GM12878 (cell line): Measurements from ENCODE around the gene ENPP6. TPM values are rescaled to one million over a fixed set of nuclear protein-coding genes. Genes with fewer than 3 reads are reported as not detected.

Experiments
- ATAC-seq: fragments of 200-7000 bp; cut with Tn5 transposase; 3 replicates; pipeline ENCODE4 v1.9.1; 2020; ENCODE audit warnings: mild to moderate bottlenecking, moderate library complexity
- BruUV-seq: library from RNA; stranded (reverse); fragments of 400-500 nt; replicated peaks from 2 replicates; lab custom pipeline; 2021; lab: Mats Ljungman, UMichigan
- CTCF ChIA-PET: fragments of 300-600 bp; sonication (Branson Sonifier 250); formaldehyde crosslinking; extraction: SDS; loops from one replicate; lab custom pipeline; 2021; ENCODE audit warnings: inconsistent platforms; lab: Yijun Ruan, JAX
- POLR2A ChIA-PET: fragments of 350-600 bp; formaldehyde crosslinking; extraction: SDS; loops from one replicate; lab custom pipeline; 2021; ENCODE audit warnings: inconsistent platforms; lab: Charles Lee
- RAD21 ChIA-PET: fragments of 300-600 bp; sonication (Branson Sonifier 250); formaldehyde crosslinking; loops from one replicate; lab custom pipeline; 2023; ENCODE audit warnings: antibody characterized with exemption; ENCODE audit not compliant: unreplicated experiment; lab: Charles Lee
- SMC1A ChIA-PET: fragments of 300-600 bp; sonication (Branson Sonifier 250); formaldehyde crosslinking; loops from one replicate; lab custom pipeline; 2023; ENCODE audit not compliant: unreplicated experiment, uncharacterized antibody; lab: Charles Lee
- DNase-seq: peaks from one replicate; pipeline ENCODE4 v3.0.0-alpha.2; 2011; ENCODE audit warnings: low read depth, low spot score
- FAIRE-seq: peaks from 3 replicates; lab custom pipeline; 2011; peaks lifted over from hg19 to GRCh38; lab: Jason Lieb, UNC
- H2AFZ ChIP-seq: 2 replicates; pipeline ENCODE4 v1.6.0; 2011; ENCODE audit warnings: low read depth, low read length, control low read depth; ENCODE audit not compliant: control insufficient read depth
- H3K27ac ChIP-seq: 2 replicates; pipeline ENCODE4 v1.5.1; 2011; ENCODE audit warnings: control low read depth; ENCODE audit not compliant: control insufficient read depth, insufficient read depth
- H3K27me3 ChIP-seq, 2 experiments: replicated peaks in 1 of 2; 2 replicates each; pipeline versions ENCODE4 v1.6.0 to v1.6.1; 2011; ENCODE audit warnings: low read length in 1 of 2; ENCODE audit not compliant: control insufficient read depth in 2 of 2, insufficient read depth in 2 of 2
- H3K36me3 ChIP-seq, 2 experiments: 2 replicates each; pipeline ENCODE4 v1.5.1; 2011; ENCODE audit warnings: low read length in 1 of 2; ENCODE audit not compliant: control insufficient read depth in 2 of 2, insufficient read depth in 2 of 2
- H3K4me1 ChIP-seq: 2 replicates; pipeline ENCODE4 v1.6.1; 2011; ENCODE audit warnings: mild to moderate bottlenecking, low read length, moderate library complexity, mixed read lengths; ENCODE audit not compliant: control insufficient read depth, insufficient read depth
- H3K4me2 ChIP-seq: 2 replicates; pipeline ENCODE4 v1.6.0; 2011; ENCODE audit warnings: control low read depth; ENCODE audit not compliant: control insufficient read depth, insufficient read depth
- H3K4me3 ChIP-seq: fragments of 200-600 bp; sonication (generic); 2 replicates; pipeline ENCODE4 v1.5.1; 2016
- H3K79me2 ChIP-seq: 2 replicates; pipeline ENCODE4 v1.6.0; 2011; ENCODE audit warnings: low read length; ENCODE audit not compliant: control insufficient read depth, insufficient read depth
- H3K9ac ChIP-seq: 2 replicates; pipeline ENCODE4 v1.8.0; 2011; ENCODE audit warnings: low read length, control low read depth, mixed read lengths; ENCODE audit not compliant: control insufficient read depth, insufficient read depth
- H3K9me3 ChIP-seq: replicated peaks from 3 replicates; pipeline ENCODE4 v1.5.1; 2011; ENCODE audit warnings: mild to moderate bottlenecking, low read length; ENCODE audit not compliant: control insufficient read depth, insufficient read depth
- H4K20me1 ChIP-seq: 2 replicates; pipeline ENCODE4 v1.6.0; 2011; ENCODE audit not compliant: control insufficient read depth, insufficient read depth
- CUX1 ChIP-seq: IDR thresholded peaks from 2 replicates; pipeline ENCODE4 v1.6.1; 2012; ENCODE audit warnings: improper control_type of control experiment, low read depth, low read length; ENCODE audit not compliant: insufficient replicate concordance
- FOXM1 ChIP-seq: IDR thresholded peaks from 2 replicates; pipeline ENCODE4 v1.6.1; 2012; ENCODE audit warnings: low read depth, mild to moderate bottlenecking, inconsistent platforms, low read length, moderate library complexity
- GATAD2B ChIP-seq: fragments of 450-650 bp; conservative IDR thresholded peaks from 2 replicates; pipeline ENCODE4 v1.6.1; 2017; ENCODE audit warnings: low read depth, mild to moderate bottlenecking, moderate library complexity
- IRF5 ChIP-seq: fragments of 450-650 bp; IDR thresholded peaks from 2 replicates; pipeline ENCODE4 v1.6.1; 2017; ENCODE audit warnings: borderline replicate concordance
- JUNB ChIP-seq: IDR thresholded peaks from 2 replicates; pipeline ENCODE4 v1.6.1; 2016; ENCODE audit warnings: antibody characterized with exemption, mild to moderate bottlenecking
- KAT2A ChIP-seq: conservative IDR thresholded peaks from 2 replicates; pipeline ENCODE4 v1.6.1; 2011; ENCODE audit warnings: low read depth, low read length; ENCODE audit not compliant: control insufficient read depth
- PAX5 ChIP-seq: IDR thresholded peaks from 2 replicates; pipeline ENCODE4 v1.6.1; 2011; ENCODE audit warnings: low read depth, low read length, borderline replicate concordance
- YBX1 ChIP-seq: fragments of 450-650 bp; IDR thresholded peaks from 2 replicates; pipeline ENCODE4 v1.6.1; 2016; ENCODE audit warnings: antibody characterized with exemption
- YY1 ChIP-seq: IDR thresholded peaks from 2 replicates; pipeline ENCODE4 v1.6.1; 2011; ENCODE audit warnings: low read depth, mild to moderate bottlenecking, low read length
- ZBTB33 ChIP-seq: fragments of 450-650 bp; IDR thresholded peaks from 2 replicates; pipeline ENCODE4 v1.6.1; 2017; ENCODE audit warnings: mild to moderate bottlenecking
- ZBTB40 ChIP-seq: fragments of 450-650 bp; IDR thresholded peaks from 2 replicates; pipeline ENCODE4 v1.6.1; 2016; ENCODE audit warnings: mild to moderate bottlenecking, moderate library complexity, borderline replicate concordance
- WGBS: methylation state at CpG from one replicate; pipeline ENCODE4 v1.1.6; 2016; ENCODE audit warnings: low lambda C conversion rate; ENCODE audit not compliant: insufficient replicate concordance, insufficient coverage; ENCODE audit errors: missing lambda C conversion rate; 5-methylcytosine and 5-hydroxymethylcytosine counted together
- in situ Hi-C: fragments of 300-500 bp; cut with MboI; formaldehyde crosslinking; loops from 9 replicates; pipeline ENCODE4 v1.14.3; 2018; ENCODE audit warnings: mixed read lengths
- intact Hi-C: fragments of 100-400 bp; cut with micrococcal nuclease; formaldehyde crosslinking; loops from one replicate; pipeline ENCODE4 v1.14.2; 2022; ENCODE audit not compliant: unreplicated experiment
- polyA plus RNA-seq, 11 experiments: library from polyadenylated mRNA; depleted of rRNA in 4 of 11; unstranded in 6 of 11; stranded (reverse) in 5 of 11; fragments of >200 nt; fragmentation: Nextera tagmentation in 4 of 11; fragmentation: Illumina TruSeq in 1 of 11; extraction: Ambion mirVana in 4 of 11; extraction: Trizol in 1 of 11; gene quantifications; 1 replicate in 1 of 11; 2 replicates in 10 of 11; pipeline versions ENCODE4 v1.2.1 to v1.2.3, GENCODE V29; 2011 to 2016; ENCODE audit warnings: inconsistent platforms in 2 of 11, missing spikeins in 2 of 11, low read depth in 1 of 11
- total RNA-seq, 4 experiments: library from RNA; depleted of rRNA in 3 of 4; stranded (reverse); fragments of >200 nt in 3 of 4; fragmentation: Illumina TruSeq in 1 of 4; extraction: Trizol in 1 of 4; gene quantifications; 2 replicates each; pipeline versions ENCODE4 v1.2.1 to v1.2.3, GENCODE V29; 2013 to 2021

ENPP6 gene
- total and polyA plus RNA-seq, 10 of the 15 experiments (the other 5 are each of a cell fraction or from before 2014, with no cell fraction given) = 0.04 to 1.0 (median 0.44) TPM; not detected in 1

- WGBS = 34% methylated on average over 3 of the region's 3 CpGs
Observed at GRCh38 chr4:184059099-184059498, 158.6 kb downstream of the ENPP6 start.

More at GRCh38 chr4:184059099-184059498, 158.6 kb downstream of the ENPP6 start:
- ChIA-PET CTCF (no interaction called here), SMC1A (no interaction called here), POLR2A (no interaction called here), RAD21 (no interaction called here)
- BruUV-seq = no TSS peak
- no peak for ATAC-seq
- H3K27me3 ChIP-seq = peaks cover 0 to 3% of the 10 kb centered on the region in 2 experiments; a peak in 2 of 4 replicates
- no peak for FAIRE-seq
- H2AFZ ChIP-seq = no peak overlapping the region
- DNase-seq = no peak
- in situ Hi-C loops = no loop called here
- no peaks in the 10 kb centered on the region for H3K9me3 ChIP-seq
- intact Hi-C loops = no loop called here
- H4K20me1 ChIP-seq = no peaks in the 10 kb centered on the region
- no peak overlapping the region for H3K4me2 ChIP-seq
- no peak overlapping the region for H3K4me3 ChIP-seq
- TF ChIP-seq FOXM1 = no peak
- TF ChIP-seq IRF5 = no peak
- no peak for TF ChIP-seq YBX1
- no peak for TF ChIP-seq GATAD2B
- no peak for TF ChIP-seq CUX1
- TF ChIP-seq JUNB = no peak
- TF ChIP-seq KAT2A = no peak
- TF ChIP-seq ZBTB40 = no peak
- TF ChIP-seq ZBTB33 = no peak
- TF ChIP-seq YY1 = no peak
- no peak for TF ChIP-seq PAX5
- H3K36me3 ChIP-seq = no peaks in the 10 kb centered on the region
- H3K27ac ChIP-seq = no peak overlapping the region
- no peaks in the 10 kb centered on the region for H3K79me2 ChIP-seq
- H3K9ac ChIP-seq = no peak overlapping the region
- no peaks in the 10 kb centered on the region for H3K4me1 ChIP-seq
